Endothelial cell of umbilical vein (primary cell): ENCODE data around the gene COASY. TPM values are rescaled to one million over a fixed set of nuclear protein-coding genes. Genes with fewer than 3 reads are reported as not detected.

Experiments used
- BruUV-seq: library from RNA; stranded (reverse); fragments of 400-500 nt; replicated peaks from 2 replicates; lab custom pipeline; 2021; lab: Mats Ljungman, UMichigan
- CTCF ChIA-PET: fragments of 300-600, 350-600 bp; sonication (Branson Sonifier 250); formaldehyde crosslinking; loops from one replicate; lab custom pipeline; 2021; ENCODE audit warnings: antibody characterized with exemption, inconsistent platforms; lab: Charles Lee
- POLR2A ChIA-PET: fragments of 300-600, 350-600 bp; sonication (Branson Sonifier 250); formaldehyde crosslinking; loops from one replicate; lab custom pipeline; 2021; ENCODE audit warnings: antibody characterized with exemption, inconsistent platforms; lab: Charles Lee
- DNase-seq: peaks from one replicate; pipeline ENCODE4 v3.0.0-alpha.2; 2011; ENCODE audit warnings: low read depth, low spot score
- FAIRE-seq: peaks from 2 replicates; lab custom pipeline; 2011; peaks lifted over from hg19 to GRCh38; lab: Jason Lieb, UNC
- H2AFZ ChIP-seq: 2 replicates; pipeline ENCODE4 v1.6.0; 2012; ENCODE audit warnings: low read depth, low read length, control low read depth, inconsistent platforms
- H3K27ac ChIP-seq: 2 replicates; pipeline ENCODE4 v1.5.1; 2011; ENCODE audit warnings: low read depth, mild to moderate bottlenecking, control low read depth, low read length, moderate library complexity; ENCODE audit not compliant: insufficient read depth
- H3K27me3 ChIP-seq, 2 experiments: 2 replicates each; pipeline versions ENCODE4 v1.6.0 to v1.6.1; 2011; ENCODE audit warnings: low read length in 2 of 2, mixed read lengths in 1 of 2; ENCODE audit not compliant: control insufficient read depth in 2 of 2, insufficient read depth in 2 of 2
- H3K36me3 ChIP-seq, 2 experiments: 2 replicates in 1 of 2; 3 replicates in 1 of 2; pipeline ENCODE4 v1.5.1; 2011; ENCODE audit warnings: low read length in 2 of 2, mild to moderate bottlenecking in 1 of 2, moderate library complexity in 1 of 2; ENCODE audit not compliant: control insufficient read depth in 2 of 2, insufficient read depth in 2 of 2; ENCODE audit errors: extremely low read depth in 1 of 2
- H3K4me1 ChIP-seq: 3 replicates; pipeline ENCODE4 v1.5.1; 2011; ENCODE audit warnings: mild to moderate bottlenecking, low read length; ENCODE audit not compliant: control insufficient read depth, insufficient read depth; ENCODE audit errors: extremely low read depth
- H3K4me2 ChIP-seq: 2 replicates; pipeline ENCODE4 v1.6.1; 2011; ENCODE audit warnings: low read length, control low read depth, mixed read lengths; ENCODE audit not compliant: insufficient read depth
- H3K4me3 ChIP-seq, 3 experiments: fragments of 200-600 bp in 1 of 3; sonication (generic), shearing (Covaris generic) in 1 of 3; replicated peaks in 1 of 3; 2 replicates each; pipeline ENCODE4 v1.5.1; 2011 to 2016; ENCODE audit warnings: control low read depth in 3 of 3, low read length in 3 of 3, mild to moderate bottlenecking in 2 of 3, inconsistent platforms in 1 of 3, low read depth in 1 of 3, moderate library complexity in 1 of 3; ENCODE audit not compliant: insufficient read depth in 1 of 3
- H3K79me2 ChIP-seq: 2 replicates; pipeline ENCODE4 v1.6.0; 2012; ENCODE audit warnings: low read length, inconsistent platforms; ENCODE audit not compliant: control insufficient read depth, insufficient read depth
- H3K9ac ChIP-seq: replicated peaks from 2 replicates; pipeline ENCODE3; 2011; ENCODE audit warnings: low read length, control low read depth; ENCODE audit not compliant: insufficient read depth; ENCODE audit errors: extremely low read depth
- H3K9me1 ChIP-seq: replicated peaks from 3 replicates; pipeline ENCODE4 v1.6.0; 2011; ENCODE audit warnings: mild to moderate bottlenecking, low read length; ENCODE audit not compliant: control insufficient read depth, insufficient read depth; ENCODE audit errors: extremely low read depth
- H3K9me3 ChIP-seq: replicated peaks from 2 replicates; pipeline ENCODE4 v1.5.1; 2012; ENCODE audit warnings: low read length, inconsistent platforms; ENCODE audit not compliant: control insufficient read depth, insufficient read depth
- H4K20me1 ChIP-seq: replicated peaks from 2 replicates; pipeline ENCODE3; 2011; ENCODE audit warnings: mild to moderate bottlenecking, low read length; ENCODE audit not compliant: control insufficient read depth, insufficient read depth; ENCODE audit errors: extremely low read depth
- FOS ChIP-seq: IDR thresholded peaks from 2 replicates; pipeline ENCODE4 v1.6.1; 2011; ENCODE audit warnings: mild to moderate bottlenecking, low read length, moderate library complexity, borderline replicate concordance; ENCODE audit not compliant: insufficient read depth
- POLR2AphosphoS5 ChIP-seq: IDR thresholded peaks from 2 replicates; pipeline ENCODE4 v1.6.1; 2012; ENCODE audit warnings: low read depth, mild to moderate bottlenecking, control low read depth, low read length, moderate library complexity; ENCODE audit not compliant: insufficient read depth
- dilution Hi-C: fragments of 300-500 bp; cut with MboI; formaldehyde crosslinking; loops from one replicate; pipeline ENCODE4 v1.15.0; 2019; ENCODE audit warnings: low sequenced_read_pairs; ENCODE audit not compliant: extremely low pct_ligation_motif_present
- intact Hi-C: fragments of 100-400 bp; cut with micrococcal nuclease; formaldehyde crosslinking; loops from one replicate; pipeline ENCODE4 v1.10.0; 2022
- polyA plus RNA-seq, 4 experiments: library from polyadenylated mRNA; depleted of rRNA in 3 of 4; stranded (reverse) in 3 of 4; unstranded in 1 of 4; fragments of >200 nt; gene quantifications; 2 replicates each; pipeline versions ENCODE4 v1.2.1 to v1.2.3, GENCODE V29; 2011 to 2012; ENCODE audit warnings: missing spikeins in 1 of 4
- total RNA-seq: library from RNA; stranded (reverse); gene quantifications from 2 replicates; pipeline ENCODE4 v1.2.3, GENCODE V29; 2021
- TF ChIP-seq, protein P1 (sequence below), 2 donors: IDR thresholded peaks; 1 replicate in 1 of 2; 2 replicates in 1 of 2; pipeline ENCODE4 v1.5.1; 2011; ENCODE audit warnings: low read length in 2 of 2, mild to moderate bottlenecking in 2 of 2, moderate library complexity in 2 of 2, control low read depth in 1 of 2, inconsistent platforms in 1 of 2, low read depth in 1 of 2; ENCODE audit not compliant: insufficient read depth in 1 of 2; ENCODE audit errors: extremely low read depth in 1 of 2

The COASY gene
- total and polyA plus RNA-seq, 2 donors (not counting 3 experiments of a cell fraction or from before 2014, with no cell fraction given): 39.6 to 69.2 TPM

DNA sequence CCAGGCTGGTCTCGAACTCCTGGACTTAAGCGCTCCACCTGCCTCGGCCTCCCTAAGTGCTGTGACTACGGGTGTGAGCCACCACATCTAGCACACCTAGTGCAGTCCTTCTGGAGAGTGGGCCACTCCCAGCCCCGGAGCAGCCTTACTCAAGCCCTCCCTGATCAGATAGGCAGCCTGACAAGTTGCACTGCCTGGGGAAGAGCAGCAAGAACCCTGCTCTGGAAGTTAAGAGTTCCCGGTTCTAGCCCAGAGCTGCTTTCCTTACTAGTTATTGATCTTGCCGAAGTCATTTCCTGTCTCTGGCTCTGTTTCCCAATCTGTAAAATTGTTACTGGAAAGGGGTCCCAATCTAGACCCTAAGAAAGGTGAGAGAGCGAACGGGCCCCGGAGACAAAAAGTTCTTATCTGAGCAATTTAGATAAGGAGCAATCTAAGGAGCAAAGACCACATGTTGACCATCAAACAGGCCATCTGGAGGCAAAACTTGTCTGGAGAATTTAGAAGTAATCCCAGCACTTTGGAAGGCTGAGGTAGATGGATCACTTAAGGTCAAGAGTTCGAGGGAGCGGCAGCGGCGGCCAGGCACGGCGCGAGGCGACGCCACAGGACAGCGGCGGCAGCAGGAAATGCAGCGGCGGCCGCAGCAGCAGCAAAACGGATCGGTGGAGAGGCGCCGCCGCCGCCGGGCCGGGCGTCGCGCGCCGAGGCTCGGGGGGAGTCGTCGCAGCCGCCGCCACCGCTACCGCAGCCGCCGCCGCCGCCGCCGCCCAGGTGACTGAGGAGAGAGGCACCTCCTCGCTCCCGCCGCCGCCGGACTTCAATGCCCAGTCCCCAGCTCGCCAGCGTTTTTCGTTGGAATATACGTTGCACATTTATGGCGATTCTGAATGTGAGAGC is 30.2 kb upstream of the COASY start:
- peak; percentile 36 for TF ChIP-seq POLR2AphosphoS5
- no peak for TF ChIP-seq FOS
- TF ChIP-seq, protein P1, sequence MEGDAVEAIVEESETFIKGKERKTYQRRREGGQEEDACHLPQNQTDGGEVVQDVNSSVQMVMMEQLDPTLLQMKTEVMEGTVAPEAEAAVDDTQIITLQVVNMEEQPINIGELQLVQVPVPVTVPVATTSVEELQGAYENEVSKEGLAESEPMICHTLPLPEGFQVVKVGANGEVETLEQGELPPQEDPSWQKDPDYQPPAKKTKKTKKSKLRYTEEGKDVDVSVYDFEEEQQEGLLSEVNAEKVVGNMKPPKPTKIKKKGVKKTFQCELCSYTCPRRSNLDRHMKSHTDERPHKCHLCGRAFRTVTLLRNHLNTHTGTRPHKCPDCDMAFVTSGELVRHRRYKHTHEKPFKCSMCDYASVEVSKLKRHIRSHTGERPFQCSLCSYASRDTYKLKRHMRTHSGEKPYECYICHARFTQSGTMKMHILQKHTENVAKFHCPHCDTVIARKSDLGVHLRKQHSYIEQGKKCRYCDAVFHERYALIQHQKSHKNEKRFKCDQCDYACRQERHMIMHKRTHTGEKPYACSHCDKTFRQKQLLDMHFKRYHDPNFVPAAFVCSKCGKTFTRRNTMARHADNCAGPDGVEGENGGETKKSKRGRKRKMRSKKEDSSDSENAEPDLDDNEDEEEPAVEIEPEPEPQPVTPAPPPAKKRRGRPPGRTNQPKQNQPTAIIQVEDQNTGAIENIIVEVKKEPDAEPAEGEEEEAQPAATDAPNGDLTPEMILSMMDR (IDR thresholded peaks at IDR 0.05; ENCODE audit: extremely low read depth in 1 of 2, insufficient read depth in 1 of 2, low read depth in 1 of 2, low read length in 2 of 2): peak; percentile 20 to 47
- POLR2A ChIA-PET: interaction anchor here (0.7 kb wide), 1 partner anchor 17 kb away, joined by 3 read pairs; no protein-coding TSS in a partner anchor
- DNase-seq (peak; percentile 49), FAIRE-seq (peak; percentile 73)
- Histone ChIP-seq H3K4me3 (peak overlapping the region in 2 of 3 experiments; percentile 46 to 58), H3K4me2 (peak overlapping the region; percentile 60), H4K20me1 (no peaks in the 10 kb centered on the region), H3K27me3 (no peaks in the 10 kb centered on the region), H3K79me2 (peaks cover 1% of the 10 kb centered on the region), H3K27ac (peak overlapping the region; percentile 36), H3K36me3 (no peaks in the 10 kb centered on the region), H2AFZ (peak overlapping the region; percentile 82), H3K9me3 (no peaks in the 10 kb centered on the region), H3K9me1 (no peaks in the 10 kb centered on the region), H3K4me1 (peaks cover 14% of the 10 kb centered on the region), H3K9ac (peak overlapping the region; percentile 50)
- intact Hi-C loops: no loop called here
- dilution Hi-C loops: no loop called here
- no TSS peak for BruUV-seq
- CTCF ChIA-PET: interaction anchor here (1.0 to 2.0 kb wide), 5 partner anchors 12 to 218 kb away, joined by 3 to 13 read pairs (median 4); no protein-coding TSS in a partner anchor
